OCI-M1 (cell line): ENCODE data around the gene FUNDC1.
"Not testable (repeated sequence)": the region's sequence is repeated elsewhere in the genome, so short reads cannot be mapped to it uniquely, and the experiment has no call there.

Experiments used
- DNase-seq: peaks from one replicate; lab custom pipeline; 2025; lab: John Stamatoyannopoulos, UW

FUNDC1 gene

GRCh38 chrX:44542567-44543325, at the start of gene FUNDC1:
Gene FUNDC1 (minus strand): TSS chrX:44542859. CDS start chrX:44542832, 27 bp downstream.
- peak; percentile 97 for DNase-seq

- DNase-seq, result no peak
Measured at GRCh38 chrX:44585866-44586265, 43.2 kb upstream of the FUNDC1 start.

GRCh38 chrX:44580466-44580865, 37.8 kb upstream of the FUNDC1 start:
- DNase-seq, result no peak

GRCh38 chrX:44572340-44572938, 29.8 kb upstream of the FUNDC1 start:
- no peak for DNase-seq

- DNase-seq, result peak; percentile 0
Measured at GRCh38 chrX:44570522-44570921, 27.9 kb upstream of the FUNDC1 start.

GRCh38 chrX:44569122-44569521, 26.5 kb upstream of the FUNDC1 start:
- DNase-seq, result no peak

GRCh38 chrX:44568196-44568595, 25.5 kb upstream of the FUNDC1 start:
- DNase-seq, result no peak

GRCh38 chrX:44561896-44562295, 19.2 kb upstream of the FUNDC1 start:
- DNase-seq, result not testable (repeated sequence)

GRCh38 chrX:44550563-44550962, 7.9 kb upstream of the FUNDC1 start:
- no peak for DNase-seq

GRCh38 chrX:44545454-44545853, 2.8 kb upstream of the FUNDC1 start:
- peak; percentile 61 for DNase-seq

- DNase-seq, result no peak
Measured at GRCh38 chrX:44544036-44544435, 1.4 kb upstream of the FUNDC1 start.

GRCh38 chrX:44536198-44536597, 6.5 kb downstream of the FUNDC1 start:
- DNase-seq, result peak; percentile 3

- no peak for DNase-seq
Measured at GRCh38 chrX:44529310-44529709, 13.3 kb downstream of the FUNDC1 start.

- DNase-seq, result no peak
Measured at GRCh38 chrX:44514272-44514671, 28.4 kb downstream of the FUNDC1 start.

GRCh38 chrX:44507292-44507691, 35.4 kb downstream of the FUNDC1 start:
- peak; percentile 17 for DNase-seq

- no peak for DNase-seq
Measured at GRCh38 chrX:44506678-44507077, 36.0 kb downstream of the FUNDC1 start.

- no peak for DNase-seq
Measured at GRCh38 chrX:44503560-44503959, 39.1 kb downstream of the FUNDC1 start.

- DNase-seq, result no peak
Measured at GRCh38 chrX:44495091-44495490, 47.6 kb downstream of the FUNDC1 start.

GRCh38 chrX:44494357-44494756, 48.3 kb downstream of the FUNDC1 start:
- peak; percentile 83 for DNase-seq

- DNase-seq, result no peak
Measured at GRCh38 chrX:44489515-44489914, 53.1 kb downstream of the FUNDC1 start.

- DNase-seq, result peak; percentile 76
Measured at GRCh38 chrX:44484607-44485146, 58.0 kb downstream of the FUNDC1 start.

- peak; percentile 78 for DNase-seq
Measured at GRCh38 chrX:44483965-44484606, 58.6 kb downstream of the FUNDC1 start.

- DNase-seq, result no peak
Measured at GRCh38 chrX:44482575-44482974, 60.1 kb downstream of the FUNDC1 start.
